C4-2B (cell line): ENCODE measurements around the gene GPATCH3.

Experiments
- CTCF ChIP-seq: fragments of 450-650 bp; conservative IDR thresholded peaks from 2 replicates; pipeline ENCODE4 v1.5.1; 2017; ENCODE audit warnings: mild to moderate bottlenecking
- ZFX ChIP-seq: fragments of 450-650 bp; IDR thresholded peaks from 2 replicates; pipeline ENCODE4 v1.6.1; 2017

DNA sequence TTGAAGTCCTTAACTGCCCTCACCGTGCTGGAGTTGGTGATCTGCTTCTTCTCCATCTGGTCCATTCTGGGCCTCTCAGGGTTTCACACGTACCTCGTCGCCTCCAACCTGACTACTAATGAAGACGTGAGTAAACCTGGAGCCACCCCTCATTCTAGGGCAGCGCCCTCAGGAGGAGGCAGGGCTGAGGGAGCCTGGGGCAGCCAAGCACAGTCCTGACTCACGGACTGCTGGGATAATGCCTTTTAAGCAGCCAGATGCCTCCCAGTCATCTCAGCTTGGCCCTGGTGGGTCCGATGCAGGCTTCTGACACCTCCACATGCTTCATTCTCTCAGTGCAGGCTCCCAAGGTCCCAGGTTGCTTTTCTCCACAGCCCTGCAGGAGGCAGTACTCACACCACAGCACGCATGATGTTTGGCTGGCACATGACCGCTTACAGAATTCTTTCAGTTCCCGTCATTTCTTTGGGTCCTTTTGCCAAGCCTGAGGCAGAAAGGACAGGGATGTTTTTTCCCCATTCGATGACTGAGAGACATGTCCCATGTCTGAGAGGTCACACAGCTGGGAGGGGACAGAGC, 49.1 kb downstream of the GPATCH3 start:
- TF ChIP-seq CTCF (no peak), ZFX (no peak)
